ENCODE results near the gene RNF213. TPM values are rescaled to one million over a fixed set of nuclear protein-coding genes. Genes with fewer than 3 reads are reported as not detected.

The RNF213 gene
- total RNA-seq, 1 donor = 198 TPM

GRCh38 chr17:80347536-80347935 lies 86.9 kb downstream of the RNF213 start:
- TF ChIP-seq, protein P1, sequence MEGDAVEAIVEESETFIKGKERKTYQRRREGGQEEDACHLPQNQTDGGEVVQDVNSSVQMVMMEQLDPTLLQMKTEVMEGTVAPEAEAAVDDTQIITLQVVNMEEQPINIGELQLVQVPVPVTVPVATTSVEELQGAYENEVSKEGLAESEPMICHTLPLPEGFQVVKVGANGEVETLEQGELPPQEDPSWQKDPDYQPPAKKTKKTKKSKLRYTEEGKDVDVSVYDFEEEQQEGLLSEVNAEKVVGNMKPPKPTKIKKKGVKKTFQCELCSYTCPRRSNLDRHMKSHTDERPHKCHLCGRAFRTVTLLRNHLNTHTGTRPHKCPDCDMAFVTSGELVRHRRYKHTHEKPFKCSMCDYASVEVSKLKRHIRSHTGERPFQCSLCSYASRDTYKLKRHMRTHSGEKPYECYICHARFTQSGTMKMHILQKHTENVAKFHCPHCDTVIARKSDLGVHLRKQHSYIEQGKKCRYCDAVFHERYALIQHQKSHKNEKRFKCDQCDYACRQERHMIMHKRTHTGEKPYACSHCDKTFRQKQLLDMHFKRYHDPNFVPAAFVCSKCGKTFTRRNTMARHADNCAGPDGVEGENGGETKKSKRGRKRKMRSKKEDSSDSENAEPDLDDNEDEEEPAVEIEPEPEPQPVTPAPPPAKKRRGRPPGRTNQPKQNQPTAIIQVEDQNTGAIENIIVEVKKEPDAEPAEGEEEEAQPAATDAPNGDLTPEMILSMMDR (IDR thresholded peaks at IDR 0.05; ENCODE audit: insufficient read depth, low read depth, low read length) = no peak
- no peak for DNase-seq (ENCODE audit: low read depth)

GRCh38 chr17:80347948-80348351 lies 87.3 kb downstream of the RNF213 start:
- TF ChIP-seq, protein P1 (IDR thresholded peaks at IDR 0.05; ENCODE audit: insufficient read depth, low read depth, low read length) = no peak
- no peak overlapping the region for H3K4me3 ChIP-seq (ENCODE audit: low read depth, low read length)
- no peak for DNase-seq (ENCODE audit: low read depth)

More at GRCh38 chr17:80347536-80347935, 86.9 kb downstream of the RNF213 start:
- no peak overlapping the region for H3K4me3 ChIP-seq (ENCODE audit: low read depth, low read length)

DNA sequence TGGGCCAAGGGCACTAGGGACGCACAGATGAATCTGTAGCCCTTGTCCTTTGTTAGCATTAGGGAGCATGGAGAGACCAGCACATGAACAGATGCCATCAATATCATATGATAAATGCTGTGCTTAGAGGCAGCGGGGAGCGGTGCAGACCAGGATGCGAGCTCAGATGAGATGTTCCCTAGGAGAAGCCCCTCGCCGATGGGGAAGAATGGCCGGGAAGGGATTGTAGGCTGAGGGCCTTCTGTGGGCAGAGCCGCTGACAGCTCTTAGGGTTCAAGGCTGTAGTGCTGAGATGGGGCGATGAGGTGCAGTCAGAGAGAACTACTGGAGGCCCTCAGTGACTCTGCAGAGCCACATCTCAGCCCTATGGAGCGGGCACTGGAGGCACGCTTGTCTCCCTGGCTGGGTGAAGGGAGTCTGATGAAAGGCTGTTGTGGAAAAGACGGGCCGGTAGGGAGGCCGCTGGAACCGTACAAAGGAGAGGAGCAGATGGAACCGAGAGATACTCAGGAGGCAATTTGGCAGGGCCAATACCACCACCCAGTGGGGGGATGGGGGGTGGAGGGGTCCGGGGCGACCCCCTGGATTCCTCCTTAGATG lies 88.0 kb downstream of the RNF213 start:
- H3K4me3 ChIP-seq (ENCODE audit: low read depth, low read length) = no peak overlapping the region
- TF ChIP-seq, protein P1 (IDR thresholded peaks at IDR 0.05; ENCODE audit: insufficient read depth, low read depth, low read length) = no peak
- no peak for DNase-seq (ENCODE audit: low read depth)

GRCh38 chr17:80349151-80349651 lies 88.5 kb downstream of the RNF213 start:
- TF ChIP-seq, protein P1 (IDR thresholded peaks at IDR 0.05; ENCODE audit: insufficient read depth, low read depth, low read length) = no peak
- DNase-seq (ENCODE audit: low read depth) = peak; percentile 16

DNA sequence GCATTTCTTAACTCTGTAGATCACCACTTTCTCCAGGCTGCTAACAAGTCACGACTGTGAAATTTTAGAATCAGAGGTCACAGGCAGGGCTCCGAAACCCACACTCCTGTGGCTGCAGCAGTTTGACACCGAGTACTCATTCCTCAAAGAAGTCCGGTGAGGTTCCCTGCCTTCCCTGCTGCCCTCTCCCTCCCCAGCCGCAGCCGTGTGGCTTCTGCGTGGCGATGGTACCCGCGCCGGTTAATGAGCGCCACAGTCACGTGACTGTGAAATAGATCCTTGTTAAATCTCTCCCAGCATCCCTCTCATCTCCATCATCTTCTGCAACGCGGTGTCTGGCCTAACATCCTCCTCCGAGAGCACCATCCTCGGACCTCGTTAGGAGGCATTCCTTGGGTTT lies 89.1 kb downstream of the RNF213 start:
- TF ChIP-seq, protein P1 (IDR thresholded peaks at IDR 0.05; ENCODE audit: insufficient read depth, low read depth, low read length) = no peak
- H3K4me3 ChIP-seq (ENCODE audit: low read depth, low read length) = no peak overlapping the region
- no peak for DNase-seq (ENCODE audit: low read depth)

More at GRCh38 chr17:80349151-80349651, 88.5 kb downstream of the RNF213 start:
- H3K4me3 ChIP-seq (ENCODE audit: low read depth, low read length) = no peak overlapping the region

DNA sequence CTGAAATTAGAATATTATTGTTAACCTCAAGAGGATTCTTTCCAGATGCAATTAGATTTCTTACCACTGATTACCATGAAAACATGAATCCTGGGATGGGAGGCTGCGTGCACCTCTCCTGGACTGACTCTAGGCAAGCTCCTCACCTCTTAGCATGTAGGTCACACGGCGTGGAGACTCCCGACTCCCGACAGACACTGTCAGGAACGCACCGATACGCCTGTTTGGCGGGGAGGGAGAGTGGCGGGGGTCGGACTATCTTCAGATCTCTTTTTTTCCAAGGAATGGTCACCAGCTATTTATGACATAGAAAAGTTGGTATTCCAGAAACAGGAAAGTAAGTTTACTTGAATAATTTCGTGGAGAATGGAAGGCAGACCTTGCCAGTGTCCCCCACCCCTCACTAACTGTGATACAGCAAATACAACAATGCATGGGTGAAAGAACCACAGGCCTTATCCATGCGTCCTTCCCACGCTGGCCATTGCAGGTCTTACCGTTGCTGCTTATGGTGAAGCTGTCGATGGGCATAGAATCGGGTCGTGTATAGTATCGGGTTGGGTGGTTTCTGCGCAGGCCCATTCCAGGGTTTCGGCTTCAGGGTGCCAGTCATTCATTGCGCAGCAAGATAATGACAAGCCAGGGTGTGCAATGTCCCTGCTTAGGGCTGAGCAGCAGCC lies 91.7 kb downstream of the RNF213 start:
- TF ChIP-seq, protein P1 (IDR thresholded peaks at IDR 0.05; ENCODE audit: insufficient read depth, low read depth, low read length) = no peak
- DNase-seq (ENCODE audit: low read depth) = no peak
- no peak overlapping the region for H3K4me3 ChIP-seq (ENCODE audit: low read depth, low read length)

All from fibroblast of villous mesenchyme (primary cell).